DND-41 (cell line): ENCODE data around the gene DYNLRB1.
"Not testable (repeated sequence)": the region's sequence is repeated elsewhere in the genome, so short reads cannot be mapped to it uniquely, and the experiment has no call there.

Source experiments
- ATAC-seq: fragments of 200-7000 bp; cut with Tn5 transposase; 3 replicates; pipeline ENCODE4 v1.9.1; 2021; ENCODE audit warnings: low read depth; ENCODE audit not compliant: insufficient read depth
- DNase-seq: peaks from one replicate; pipeline ENCODE4 v3.0.0-alpha.2; 2020
- H2AFZ ChIP-seq: 2 replicates; pipeline ENCODE4 v1.6.0; 2012; ENCODE audit warnings: low read depth, low read length
- H3K27ac ChIP-seq: 2 replicates; pipeline ENCODE4 v1.5.1; 2012; ENCODE audit warnings: low read length, inconsistent platforms
- H3K27me3 ChIP-seq: fragments of 200-600 bp; sonication (generic); 2 replicates; pipeline ENCODE4 v1.6.0; 2012; ENCODE audit warnings: low read length, mild to moderate bottlenecking, inconsistent platforms; ENCODE audit not compliant: insufficient read depth, poor library complexity
- H3K36me3 ChIP-seq: 2 replicates; pipeline ENCODE4 v1.5.1; 2012; ENCODE audit warnings: low read length, inconsistent platforms; ENCODE audit not compliant: insufficient read depth
- H3K4me1 ChIP-seq: 2 replicates; pipeline ENCODE4 v1.5.1; 2012; ENCODE audit warnings: mild to moderate bottlenecking, low read length; ENCODE audit not compliant: insufficient read depth
- H3K4me2 ChIP-seq: 2 replicates; pipeline ENCODE4 v1.6.0; 2012; ENCODE audit warnings: mild to moderate bottlenecking, moderate library complexity, low read length, inconsistent platforms; ENCODE audit not compliant: insufficient read depth
- H3K4me3 ChIP-seq, 2 experiments: fragments of 200-600 bp in 1 of 2; shearing (Covaris generic) in 1 of 2; 2 replicates each; pipeline ENCODE4 v1.5.1; 2012 to 2016; ENCODE audit warnings: inconsistent platforms in 2 of 2, low read length in 2 of 2, mild to moderate bottlenecking in 2 of 2, low read depth in 1 of 2, moderate library complexity in 1 of 2
- H3K79me2 ChIP-seq: 2 replicates; pipeline ENCODE4 v1.6.0; 2012; ENCODE audit warnings: low read length, inconsistent platforms; ENCODE audit not compliant: insufficient read depth
- H3K9ac ChIP-seq: 2 replicates; pipeline ENCODE4 v1.6.0; 2012; ENCODE audit warnings: low read depth, mild to moderate bottlenecking, inconsistent platforms, low read length, moderate library complexity
- H3K9me3 ChIP-seq: 2 replicates; pipeline ENCODE4 v1.5.1; 2012; ENCODE audit warnings: low read length, moderate library complexity, mild to moderate bottlenecking, inconsistent platforms; ENCODE audit not compliant: insufficient read depth, severe bottlenecking
- H4K20me1 ChIP-seq: 2 replicates; pipeline ENCODE4 v1.6.0; 2012; ENCODE audit warnings: low read length; ENCODE audit not compliant: insufficient read depth
- CTCF ChIP-seq: IDR thresholded peaks from 2 replicates; pipeline ENCODE4 v1.5.1; 2012; ENCODE audit warnings: borderline replicate concordance, low read length, moderate library complexity, mild to moderate bottlenecking; ENCODE audit not compliant: poor library complexity, severe bottlenecking; ENCODE audit errors: extremely low read depth
- EZH2 ChIP-seq: IDR thresholded peaks from 3 replicates; pipeline ENCODE4 v1.6.1; 2012; ENCODE audit warnings: borderline replicate concordance, low read depth, mild to moderate bottlenecking, moderate library complexity, low read length, inconsistent platforms; ENCODE audit not compliant: severe bottlenecking

Gene DYNLRB1

GRCh38 chr20:34514897-34515483 is 1.2 kb upstream of the DYNLRB1 start:
- Histone ChIP-seq H3K36me3 (peaks cover 25% of the 10 kb centered on the region), H3K9ac (peak overlapping the region; percentile 82), H3K79me2 (peaks cover 38% of the 10 kb centered on the region), H2AFZ (peak overlapping the region; percentile 99; the same call in 1 of the 2 replicates), H4K20me1 (no peaks in the 10 kb centered on the region; the same call in 1 of the 2 replicates), H3K4me2 (peak overlapping the region; percentile 83), H3K9me3 (no peaks in the 10 kb centered on the region), H3K4me3 (peak overlapping the region in 1 of 2 experiments; percentile 73; a peak in 2 of 4 replicates), H3K27ac (0 out of 2 replicates have a peak overlapping the region, but pooled peaks have one; percentile 71), H3K27me3 (no peaks in the 10 kb centered on the region), H3K4me1 (peaks cover 31% of the 10 kb centered on the region)
- TF ChIP-seq CTCF (no peak), EZH2 (no peak)
- ATAC-seq = no peak
- no peak for DNase-seq

- peak overlapping the region; percentile 83 for H3K4me2 ChIP-seq
- H3K9ac ChIP-seq = peak overlapping the region; percentile 82
- TF ChIP-seq CTCF = no peak
- TF ChIP-seq EZH2 = no peak
- H4K20me1 ChIP-seq = no peaks in the 10 kb centered on the region; the same call in 1 of the 2 replicates
- DNase-seq (peak; percentile 58), ATAC-seq (peak; percentile 23; the same call in 2 of the 3 replicates)
- H3K27ac ChIP-seq = peak overlapping the region; percentile 71
- peaks cover 45% of the 10 kb centered on the region for H3K79me2 ChIP-seq
- H3K9me3 ChIP-seq = no peaks in the 10 kb centered on the region
- H3K36me3 ChIP-seq = peaks cover 18% of the 10 kb centered on the region
- peak overlapping the region; percentile 99 for H2AFZ ChIP-seq
- no peaks in the 10 kb centered on the region for H3K27me3 ChIP-seq
- peak overlapping the region; percentile 57 to 73 for H3K4me3 ChIP-seq
- H3K4me1 ChIP-seq = peaks cover 31% of the 10 kb centered on the region
Observed at GRCh38 chr20:34515484-34516246, 557 bp upstream of the DYNLRB1 start.

GRCh38 chr20:34517114-34517505 is 888 bp downstream of the DYNLRB1 start:
- H3K4me2 ChIP-seq = peak overlapping the region; percentile 83
- H3K79me2 ChIP-seq = peaks cover 59% of the 10 kb centered on the region
- peak overlapping the region; percentile 99 for H2AFZ ChIP-seq

GRCh38 chr20:34518863-34519262 is 2.6 kb downstream of the DYNLRB1 start:
- H3K27ac ChIP-seq, H3K9ac ChIP-seq, ATAC-seq, H3K4me2 ChIP-seq, H3K4me3 ChIP-seq, H3K27me3 ChIP-seq, H2AFZ ChIP-seq, DNase-seq, H3K9me3 ChIP-seq: not testable (repeated sequence)
- Histone ChIP-seq H3K4me1 (peaks cover 31% of the 10 kb centered on the region), H3K79me2 (peaks cover 77% of the 10 kb centered on the region), H4K20me1 (peaks cover 24% of the 10 kb centered on the region), H3K36me3 (peaks cover 25% of the 10 kb centered on the region)

More at GRCh38 chr20:34517114-34517505, 888 bp downstream of the DYNLRB1 start:
- Histone ChIP-seq H3K36me3 (peaks cover 14% of the 10 kb centered on the region), H3K9ac (peak overlapping the region; percentile 82), H3K9me3 (no peaks in the 10 kb centered on the region), H3K27ac (peak overlapping the region; percentile 71), H4K20me1 (peaks cover 8% of the 10 kb centered on the region), H3K4me1 (peaks cover 31% of the 10 kb centered on the region), H3K27me3 (no peaks in the 10 kb centered on the region), H3K4me3 (peak overlapping the region; percentile 57 to 73)
- TF ChIP-seq EZH2 (no peak), CTCF (no peak)
- DNase-seq (no peak), ATAC-seq (no peak)

GRCh38 chr20:34519841-34520240 is 3.6 kb downstream of the DYNLRB1 start:
- Histone ChIP-seq H3K4me1 (peaks cover 30% of the 10 kb centered on the region), H4K20me1 (peaks cover 30% of the 10 kb centered on the region), H3K79me2 (peaks cover 86% of the 10 kb centered on the region), H3K36me3 (peaks cover 30% of the 10 kb centered on the region)
- not testable (repeated sequence) for H3K4me3 ChIP-seq, DNase-seq, H3K9me3 ChIP-seq, H2AFZ ChIP-seq, H3K4me2 ChIP-seq, H3K27ac ChIP-seq, H3K27me3 ChIP-seq, ATAC-seq, H3K9ac ChIP-seq
